GM19023 (cell line): ENCODE data around the gene CTCF.

ENCODE experiments used
- ATAC-seq: cut with Tn5 transposase; IDR thresholded peaks from one replicate; pipeline ENCODE4 v1.9.1; 2021; ENCODE audit warnings: mild to moderate bottlenecking, moderate library complexity; ENCODE audit not compliant: unreplicated experiment

The CTCF gene

DNA sequence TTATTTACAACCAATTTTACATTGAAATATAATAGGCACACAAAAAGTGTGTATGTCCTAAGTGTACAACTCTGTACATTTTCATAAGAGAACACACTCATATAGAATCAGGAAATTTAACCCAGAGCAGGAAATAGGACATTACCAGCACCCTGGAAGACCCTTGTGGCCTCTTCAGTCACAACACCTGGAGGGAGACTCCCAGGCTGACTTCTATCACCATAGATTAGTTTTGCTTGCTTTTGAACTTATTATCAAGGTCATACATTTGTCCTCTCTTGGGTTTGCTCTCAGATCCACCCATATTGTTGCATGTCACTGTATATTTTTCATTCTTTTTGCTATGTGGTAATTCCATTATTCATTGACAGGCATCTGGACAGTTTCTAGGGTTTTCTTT, 27.9 kb upstream of the CTCF start:
- ATAC-seq = no peak

DNA sequence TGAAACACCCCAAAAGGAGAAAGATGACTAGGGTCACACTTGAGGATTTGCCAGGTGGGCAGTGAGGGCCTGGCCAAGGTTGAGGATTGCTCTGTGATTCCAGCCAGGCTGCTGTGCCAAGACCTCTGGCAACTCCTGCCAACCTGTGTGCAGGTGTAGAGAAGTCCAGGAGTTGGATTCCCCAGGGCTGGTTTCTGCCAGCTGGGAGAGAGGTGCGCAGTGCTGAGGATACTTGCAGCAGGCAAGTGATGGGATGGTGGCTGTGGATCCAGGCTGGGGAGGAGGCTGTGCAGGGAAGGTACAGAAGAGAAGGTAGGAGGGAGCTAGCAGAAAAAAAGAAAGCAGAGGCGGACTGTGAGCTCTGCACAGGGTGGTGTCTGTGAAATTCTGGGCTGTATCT, 27.1 kb upstream of the CTCF start:
- no peak for ATAC-seq

DNA sequence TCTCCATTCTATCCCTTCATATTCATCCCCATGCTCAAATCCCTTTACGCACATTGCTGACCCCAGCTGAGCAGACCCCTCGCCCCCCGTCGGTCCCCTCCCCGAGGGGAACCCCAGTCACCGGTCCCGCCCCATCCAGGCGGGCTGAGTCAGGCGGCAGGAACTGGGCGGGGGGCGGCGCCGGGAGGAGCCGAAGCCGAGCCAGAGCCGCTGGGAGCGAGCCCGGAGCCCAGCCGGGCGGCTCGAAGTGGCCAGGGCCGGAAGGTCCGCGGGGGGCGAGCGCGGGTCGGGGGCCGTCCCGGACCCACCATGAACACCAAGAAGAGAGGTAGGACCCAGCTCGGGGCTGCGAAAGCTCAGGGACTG, 25.1 kb upstream of the CTCF start:
- ATAC-seq = peak; percentile 34

DNA sequence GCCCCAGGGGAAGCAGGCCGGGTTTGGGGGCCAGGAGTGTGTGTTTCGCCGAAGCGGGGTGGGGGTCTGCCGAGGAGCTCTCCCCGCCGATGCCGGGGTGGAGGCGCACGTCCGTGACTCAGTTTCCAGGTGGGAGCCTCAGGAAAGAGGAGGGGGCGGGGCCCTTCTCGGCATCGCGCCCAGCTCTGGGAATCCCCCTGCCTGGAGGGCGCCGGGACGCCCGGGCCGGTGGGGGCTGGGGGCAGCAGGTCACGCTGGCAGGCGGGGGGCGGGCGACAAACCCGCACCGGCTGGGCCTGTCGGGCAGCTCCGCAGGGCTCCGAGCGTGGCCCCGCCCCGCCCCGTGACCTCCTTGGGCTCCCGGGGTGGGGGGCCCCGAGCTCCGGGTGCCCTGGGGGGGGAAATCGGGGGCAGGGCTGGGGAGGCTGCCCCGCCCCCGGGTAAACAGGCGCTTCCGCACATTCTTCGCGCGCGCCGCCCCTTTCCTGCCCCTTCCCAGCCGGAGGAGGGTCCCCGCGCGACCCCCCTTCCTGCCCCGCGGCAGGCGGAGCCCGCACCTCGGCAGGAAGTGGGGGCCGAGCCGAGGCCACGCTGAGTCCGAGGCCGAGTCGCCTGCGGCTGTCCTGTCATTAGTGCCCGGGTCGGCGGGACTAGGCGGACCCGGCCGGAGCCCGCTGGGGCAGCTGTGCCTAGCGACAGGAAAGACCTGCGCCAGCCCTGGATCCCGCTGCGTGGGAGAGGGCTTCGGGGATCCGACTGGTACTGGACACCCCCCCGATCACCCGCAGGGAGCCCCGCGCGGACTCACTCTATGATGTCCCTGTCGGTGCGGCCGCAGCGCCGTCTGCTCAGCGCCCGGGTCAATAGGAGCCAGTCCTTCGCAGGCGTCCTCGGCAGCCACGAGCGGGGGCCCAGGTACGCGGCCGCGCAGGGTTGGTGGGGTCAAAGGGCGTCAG, 24.4 kb upstream of the CTCF start:
- ATAC-seq = peak; percentile 53

DNA sequence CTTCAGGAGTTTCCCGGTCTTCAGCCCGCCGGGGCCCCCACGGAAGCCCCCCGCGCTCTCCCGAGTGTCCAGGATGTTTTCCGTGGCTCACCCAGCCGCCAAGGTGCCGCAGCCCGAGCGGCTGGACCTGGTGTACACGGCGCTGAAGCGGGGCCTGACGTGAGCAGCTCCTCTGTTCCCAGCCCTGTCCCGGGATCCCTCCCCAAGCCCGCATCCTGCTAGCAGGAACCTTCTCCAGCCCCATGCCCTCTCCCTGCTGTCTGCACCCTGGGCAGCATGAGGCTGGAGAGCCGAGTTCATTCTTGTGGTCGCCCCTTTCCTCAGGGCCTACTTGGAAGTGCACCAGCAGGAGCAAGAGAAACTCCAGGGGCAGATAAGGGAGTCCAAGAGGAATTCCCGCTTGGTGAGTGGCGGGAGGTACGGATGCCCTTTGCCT, 23.6 kb upstream of the CTCF start:
- no peak for ATAC-seq

DNA sequence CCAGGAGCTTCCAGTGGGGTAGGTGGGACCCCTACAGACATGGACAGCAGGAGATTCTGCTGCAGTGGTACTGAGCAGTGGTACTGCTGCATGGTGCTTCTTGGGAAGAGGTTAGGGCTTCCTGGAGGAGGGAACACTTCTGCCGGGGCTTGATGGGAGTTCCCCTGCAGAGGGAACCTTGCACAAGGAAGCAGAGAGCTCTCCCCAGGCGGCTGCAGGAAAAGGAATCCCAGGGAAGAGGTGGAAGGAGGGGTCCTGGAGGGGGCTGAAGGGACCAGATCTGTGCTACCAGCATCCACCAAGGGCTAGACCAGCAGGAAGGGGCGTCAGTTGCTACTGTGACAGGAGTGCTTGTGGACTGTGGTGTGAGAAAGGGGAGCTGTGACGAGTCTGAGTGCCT, 23.1 kb upstream of the CTCF start:
- ATAC-seq = no peak

DNA sequence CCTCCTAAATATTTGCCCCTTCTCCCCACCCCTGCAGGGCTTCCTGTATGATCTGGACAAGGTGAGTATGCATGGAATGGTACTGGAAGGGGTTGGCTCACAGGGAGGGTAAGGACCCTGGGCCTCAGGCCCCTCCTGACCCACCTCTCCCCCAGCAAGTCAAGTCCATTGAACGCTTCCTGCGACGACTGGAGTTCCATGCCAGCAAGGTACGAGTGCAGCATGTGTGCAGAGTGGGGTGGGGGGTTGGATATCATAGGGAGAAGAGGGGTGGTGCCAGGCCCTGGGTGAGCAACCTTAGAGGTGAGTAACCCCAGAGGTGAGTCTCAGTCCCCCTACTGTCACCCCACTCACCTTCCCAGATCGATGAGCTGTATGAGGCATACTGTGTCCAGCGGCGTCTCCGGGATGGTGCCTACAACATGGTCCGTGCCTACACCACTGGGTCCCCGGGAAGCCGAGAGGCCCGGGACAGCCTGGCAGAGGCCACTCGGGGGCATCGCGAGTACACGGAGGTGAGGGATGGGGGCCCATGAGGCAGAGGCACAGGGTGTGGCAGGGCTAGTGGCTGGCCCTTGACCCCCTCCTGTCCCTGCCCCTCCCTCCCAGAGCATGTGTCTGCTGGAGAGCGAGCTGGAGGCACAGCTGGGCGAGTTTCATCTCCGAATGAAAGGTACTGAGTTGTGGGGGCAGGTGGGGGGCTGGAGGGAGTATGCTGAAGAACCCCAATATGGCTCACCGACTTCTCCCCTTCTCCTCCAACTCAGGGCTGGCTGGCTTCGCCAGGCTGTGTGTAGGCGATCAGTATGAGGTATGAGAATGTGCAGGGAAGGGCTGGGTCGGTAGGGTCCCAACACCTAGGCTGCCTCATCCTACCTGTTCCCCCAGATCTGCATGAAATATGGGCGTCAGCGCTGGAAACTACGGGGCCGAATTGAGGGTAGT, 22.4 kb upstream of the CTCF start:
- no peak for ATAC-seq

DNA sequence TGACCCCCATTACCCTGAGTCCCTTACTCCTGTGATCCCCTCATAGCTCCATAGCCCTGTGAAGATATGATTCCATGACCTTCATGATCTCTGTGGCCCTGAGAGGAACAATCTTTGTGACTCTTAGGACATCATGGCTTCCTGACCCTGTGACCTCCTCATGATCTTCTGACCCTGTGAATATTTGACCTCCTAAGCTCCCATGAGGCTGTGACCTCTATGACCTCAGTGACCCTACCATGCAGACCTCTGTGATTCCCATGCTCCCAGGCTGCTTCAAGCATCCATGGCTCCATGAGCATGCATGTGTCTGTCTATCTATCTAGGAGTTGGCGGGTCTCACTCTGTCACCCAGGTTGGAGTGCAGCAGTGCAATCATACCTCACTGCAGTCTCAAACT, 21.6 kb upstream of the CTCF start:
- no peak for ATAC-seq

DNA sequence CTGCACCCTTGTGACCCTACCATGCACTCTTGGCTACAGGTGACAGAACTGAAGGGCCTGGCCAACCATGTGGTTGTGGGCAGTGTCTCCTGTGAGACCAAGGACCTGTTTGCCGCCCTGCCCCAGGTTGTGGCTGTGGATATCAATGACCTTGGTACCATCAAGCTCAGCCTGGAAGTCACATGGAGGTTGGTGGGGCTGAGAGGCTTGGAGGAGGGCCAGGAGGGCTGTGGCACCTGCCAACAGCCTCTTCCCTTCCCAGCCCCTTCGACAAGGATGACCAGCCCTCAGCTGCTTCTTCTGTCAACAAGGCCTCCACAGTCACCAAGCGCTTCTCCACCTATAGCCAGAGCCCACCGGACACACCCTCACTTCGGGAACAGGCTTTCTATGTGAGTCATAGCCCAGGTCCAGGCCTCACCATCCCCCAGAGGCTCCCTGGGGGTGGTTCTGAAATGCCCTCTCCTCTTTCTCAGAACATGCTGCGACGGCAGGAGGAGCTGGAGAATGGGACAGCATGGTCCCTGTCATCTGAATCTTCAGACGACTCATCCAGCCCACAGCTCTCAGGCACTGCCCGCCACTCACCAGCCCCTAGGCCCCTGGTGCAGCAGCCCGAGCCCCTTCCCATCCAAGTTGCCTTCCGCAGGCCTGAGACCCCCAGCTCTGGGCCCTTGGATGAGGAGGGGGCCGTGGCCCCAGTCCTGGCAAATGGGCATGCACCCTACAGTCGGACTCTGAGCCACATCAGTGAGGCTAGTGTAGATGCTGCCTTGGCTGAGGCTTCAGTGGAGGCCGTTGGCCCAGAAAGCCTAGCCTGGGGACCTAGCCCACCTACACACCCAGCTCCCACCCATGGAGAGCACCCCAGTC, 20.7 kb upstream of the CTCF start:
- ATAC-seq = no peak

DNA sequence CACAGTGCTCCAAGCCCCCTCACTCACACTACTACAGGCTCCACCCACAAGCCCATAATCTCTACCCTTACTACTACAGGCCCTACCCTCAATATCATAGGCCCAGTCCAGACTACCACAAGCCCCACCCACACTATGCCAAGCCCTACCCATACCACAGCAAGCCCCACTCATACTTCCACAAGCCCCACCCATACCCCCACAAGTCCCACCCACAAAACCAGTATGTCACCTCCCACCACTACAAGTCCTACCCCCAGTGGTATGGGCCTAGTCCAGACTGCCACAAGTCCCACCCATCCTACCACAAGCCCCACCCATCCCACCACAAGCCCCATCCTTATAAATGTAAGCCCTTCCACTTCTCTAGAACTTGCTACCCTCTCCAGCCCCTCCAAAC, 19.9 kb upstream of the CTCF start:
- no peak for ATAC-seq

DNA sequence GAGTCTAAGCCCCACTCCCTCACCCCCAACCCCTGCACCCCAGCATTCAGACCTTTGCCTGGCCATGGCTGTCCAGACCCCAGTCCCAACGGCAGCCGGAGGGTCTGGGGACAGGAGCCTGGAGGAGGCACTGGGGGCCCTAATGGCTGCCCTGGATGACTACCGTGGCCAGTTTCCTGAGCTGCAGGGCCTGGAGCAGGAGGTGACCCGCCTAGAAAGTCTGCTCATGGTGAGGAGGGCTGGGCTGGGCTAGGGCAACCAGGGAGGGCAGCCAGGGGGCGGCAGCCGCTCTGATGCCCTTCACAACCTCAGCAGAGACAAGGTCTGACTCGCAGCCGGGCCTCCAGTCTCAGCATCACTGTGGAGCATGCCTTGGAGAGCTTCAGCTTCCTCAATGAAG, 19.3 kb upstream of the CTCF start:
- ATAC-seq = no peak

DNA sequence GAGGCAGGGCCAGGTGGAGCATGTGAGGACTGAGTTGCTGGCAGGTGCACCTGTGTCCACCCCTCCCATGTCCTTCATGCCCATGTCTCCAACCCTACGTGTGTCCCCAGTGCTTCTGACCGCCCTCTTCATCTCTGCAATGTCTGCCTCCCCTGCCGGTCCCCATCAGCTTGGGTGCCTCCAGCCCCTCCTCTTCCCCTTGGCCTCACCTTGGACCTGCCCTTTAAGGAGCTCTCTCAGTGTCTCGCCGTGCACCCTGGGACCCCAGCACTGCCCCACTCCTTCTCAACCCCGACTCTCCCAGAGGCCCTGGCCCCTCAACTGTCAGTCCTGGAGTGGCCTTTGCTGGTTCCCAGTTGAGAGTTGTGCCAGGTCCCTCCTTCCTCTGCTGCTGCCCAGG, 18.7 kb upstream of the CTCF start:
- no peak for ATAC-seq

DNA sequence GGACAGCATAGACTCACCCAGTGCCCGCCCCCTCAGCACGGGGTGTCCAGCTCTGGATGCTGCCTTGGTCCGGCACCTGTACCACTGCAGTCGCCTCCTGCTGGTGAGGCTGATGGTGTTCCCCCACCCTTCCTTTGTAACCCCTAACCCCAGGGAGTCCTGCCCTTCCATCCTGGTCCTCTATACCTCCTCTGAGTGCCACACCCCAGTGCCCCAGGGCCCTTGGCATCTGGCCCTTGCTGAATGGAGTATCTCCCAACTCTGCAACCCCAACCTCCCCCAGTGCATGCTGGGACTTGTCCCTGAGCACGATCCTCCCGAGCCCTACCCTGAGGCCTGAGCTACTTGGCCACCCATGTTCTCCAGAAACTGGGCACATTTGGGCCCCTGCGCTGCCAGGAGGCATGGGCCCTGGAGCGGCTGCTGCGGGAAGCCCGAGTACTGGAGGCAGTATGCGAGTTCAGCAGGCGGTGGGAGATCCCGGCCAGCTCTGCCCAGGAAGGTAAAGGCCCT, 17.9 kb upstream of the CTCF start:
- no peak for ATAC-seq

DNA sequence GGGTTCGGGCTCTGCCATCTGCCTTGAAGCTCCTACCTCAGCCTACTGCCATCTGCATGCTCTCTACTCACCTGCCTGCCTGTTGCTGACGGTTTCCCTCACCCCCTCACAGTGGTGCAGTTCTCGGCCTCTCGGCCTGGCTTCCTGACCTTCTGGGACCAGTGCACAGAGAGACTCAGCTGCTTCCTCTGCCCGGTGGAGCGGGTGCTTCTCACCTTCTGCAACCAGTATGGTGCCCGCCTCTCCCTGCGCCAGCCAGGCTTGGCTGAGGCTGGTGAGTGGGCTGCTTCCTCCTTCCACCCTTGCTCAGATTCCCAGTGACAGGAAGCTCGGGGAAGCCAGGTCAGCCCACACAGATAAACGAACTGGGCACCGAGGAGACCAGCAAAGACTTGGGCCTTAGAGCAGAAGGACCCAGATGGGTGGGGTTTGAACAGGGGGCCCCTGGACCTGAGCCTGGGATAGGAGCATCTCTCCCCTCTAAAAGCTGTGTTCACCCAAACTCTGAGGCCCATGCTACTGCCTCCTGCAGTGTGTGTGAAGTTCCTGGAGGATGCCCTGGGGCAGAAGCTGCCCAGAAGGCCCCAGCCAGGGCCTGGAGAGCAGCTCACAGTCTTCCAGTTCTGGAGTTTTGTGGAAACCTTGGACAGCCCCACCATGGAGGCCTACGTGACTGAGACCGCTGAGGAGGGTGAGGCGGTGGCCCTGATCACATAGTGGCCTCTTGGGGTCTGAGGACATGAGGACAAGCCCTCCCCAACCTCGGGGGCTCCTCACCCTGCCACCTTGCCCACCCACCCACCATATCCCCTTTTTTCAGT, 17.3 kb upstream of the CTCF start:
- ATAC-seq = no peak

DNA sequence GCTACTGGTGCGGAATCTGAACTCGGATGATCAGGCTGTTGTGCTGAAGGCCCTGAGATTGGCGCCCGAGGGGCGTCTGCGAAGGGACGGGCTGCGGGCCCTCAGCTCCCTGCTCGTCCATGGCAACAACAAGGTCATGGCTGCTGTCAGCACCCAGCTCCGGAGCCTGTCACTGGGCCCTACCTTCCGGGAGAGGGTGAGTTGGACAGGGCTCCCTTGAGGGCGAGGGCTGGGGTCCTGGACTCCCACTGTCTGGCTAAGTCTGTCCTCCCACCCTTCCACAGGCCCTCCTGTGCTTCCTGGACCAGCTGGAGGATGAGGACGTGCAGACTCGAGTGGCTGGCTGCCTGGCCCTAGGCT, 16.7 kb upstream of the CTCF start:
- no peak for ATAC-seq

DNA sequence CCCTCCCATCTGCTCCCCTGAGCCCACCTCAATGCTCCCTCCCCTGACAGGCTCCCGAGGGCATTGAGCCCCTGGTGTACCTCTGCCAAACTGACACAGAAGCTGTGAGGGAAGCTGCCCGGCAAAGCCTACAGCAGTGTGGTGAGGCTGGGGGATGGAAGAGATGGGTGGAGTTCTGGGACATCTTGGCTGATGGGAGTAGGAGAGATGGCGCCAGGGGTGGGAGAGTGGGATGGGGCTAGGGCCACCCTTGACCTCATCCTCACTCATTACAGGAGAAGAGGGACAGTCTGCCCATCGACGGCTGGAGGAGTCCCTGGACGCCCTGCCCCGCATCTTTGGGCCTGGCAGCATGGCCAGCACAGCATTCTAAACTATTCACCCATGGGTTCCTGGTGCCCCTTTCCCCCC, 16.2 kb upstream of the CTCF start:
- ATAC-seq = no peak

DNA sequence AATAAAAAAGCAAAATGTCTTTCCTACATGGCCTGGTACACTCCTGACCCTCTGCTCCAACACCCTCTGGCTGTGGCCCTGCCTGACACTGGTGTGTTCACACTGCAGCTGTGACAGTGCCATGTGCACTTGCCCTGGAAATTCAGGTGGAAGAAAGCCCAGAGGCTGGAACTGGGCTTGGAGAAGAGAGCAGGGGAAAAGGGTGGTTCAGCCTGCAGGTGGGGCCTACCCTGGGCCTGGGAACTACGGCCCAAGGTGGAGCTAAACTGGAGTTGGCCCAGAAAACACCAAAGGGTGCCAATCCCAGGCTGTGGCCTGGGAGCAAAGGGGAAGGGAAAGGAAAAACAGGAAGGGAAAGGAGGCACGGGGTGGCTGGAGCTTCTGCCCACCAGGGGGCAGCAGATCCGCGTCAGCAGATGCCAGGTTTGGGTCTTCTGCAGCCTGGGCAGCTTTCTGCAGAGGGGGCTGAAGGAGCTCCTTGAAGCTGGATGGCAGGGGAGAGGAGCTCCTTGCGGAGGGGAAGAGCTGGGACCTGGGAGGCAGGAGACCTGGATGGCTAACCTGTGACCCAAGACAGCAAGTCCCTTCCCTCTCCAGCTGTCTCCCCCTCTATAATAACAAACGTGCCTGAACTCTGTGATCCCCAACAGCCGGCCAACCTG, 15.4 kb upstream of the CTCF start:
- no peak for ATAC-seq

DNA sequence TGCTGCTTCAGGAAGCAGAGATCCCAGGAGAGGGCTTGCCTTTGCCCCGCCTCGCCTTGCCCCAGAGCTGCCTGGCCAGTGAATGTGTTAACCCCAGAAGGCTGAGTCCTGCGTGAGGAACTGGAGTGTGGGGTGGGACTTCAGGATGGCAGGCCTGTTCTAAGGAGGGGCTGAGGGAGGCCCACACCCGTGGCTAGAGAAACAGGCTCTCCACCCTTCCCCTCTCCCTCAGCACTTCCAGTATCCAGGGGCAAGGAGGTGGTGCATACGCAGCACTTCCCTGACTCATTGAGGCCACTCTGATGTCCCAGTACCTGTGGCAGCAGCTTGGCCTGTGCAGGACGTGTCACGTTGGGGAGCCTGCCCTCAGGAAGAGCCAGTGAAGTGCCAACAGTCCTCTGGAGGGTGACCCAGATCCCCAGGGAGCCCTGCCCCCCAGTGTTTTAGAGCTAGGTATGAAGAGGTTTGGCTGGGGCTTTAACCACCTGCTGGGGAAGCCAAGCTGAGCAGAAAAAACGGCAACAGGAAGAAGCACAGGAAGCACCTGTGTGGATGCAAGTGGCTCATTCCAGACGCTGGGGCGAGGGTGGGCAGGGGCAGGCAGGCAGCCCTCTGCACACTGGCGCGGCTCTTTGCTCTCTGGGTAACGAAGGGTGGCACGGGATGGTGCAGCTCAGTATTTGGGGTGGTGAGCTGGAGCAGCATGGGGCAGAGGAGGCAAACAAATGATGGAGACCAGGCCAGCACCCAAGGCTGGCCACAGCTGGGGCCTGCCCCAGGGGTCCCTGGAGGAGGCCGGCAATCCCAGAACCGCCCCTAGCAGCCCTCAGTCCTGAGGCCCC, 14.7 kb upstream of the CTCF start:
- no peak for ATAC-seq
